Skeletal muscle satellite cell (primary cell): Measurements from ENCODE around the gene NOS1AP.
"Not testable (repeated sequence)": the region's sequence is repeated elsewhere in the genome, so short reads cannot be mapped to it uniquely, and the experiment has no call there.

Source experiments
- H3K27me3 ChIP-seq: 2 replicates; pipeline ENCODE4 v1.7.0; 2013; ENCODE audit warnings: low read length; ENCODE audit not compliant: control insufficient read depth, insufficient read depth
- H3K36me3 ChIP-seq: 2 replicates; pipeline ENCODE4 v1.7.0; 2013; ENCODE audit warnings: mild to moderate bottlenecking, control low read depth, low read length; ENCODE audit not compliant: insufficient read depth
- H3K4me1 ChIP-seq: 2 replicates; pipeline ENCODE4 v1.7.0; 2013; ENCODE audit warnings: low read length; ENCODE audit not compliant: control insufficient read depth, insufficient read depth
- H3K4me2 ChIP-seq: 2 replicates; pipeline ENCODE4 v1.7.0; 2013; ENCODE audit warnings: mild to moderate bottlenecking, low read length
- H3K4me3 ChIP-seq: 2 replicates; pipeline ENCODE4 v1.7.0; 2013; ENCODE audit warnings: low read length
- H3K9ac ChIP-seq: 2 replicates; pipeline ENCODE4 v1.7.0; 2013; ENCODE audit warnings: mild to moderate bottlenecking, low read depth, low read length, moderate library complexity
- H3K9me3 ChIP-seq: replicated peaks from 2 replicates; pipeline ENCODE4 v1.7.0; 2013; ENCODE audit warnings: mild to moderate bottlenecking, control low read depth, low read length

The NOS1AP gene

DNA sequence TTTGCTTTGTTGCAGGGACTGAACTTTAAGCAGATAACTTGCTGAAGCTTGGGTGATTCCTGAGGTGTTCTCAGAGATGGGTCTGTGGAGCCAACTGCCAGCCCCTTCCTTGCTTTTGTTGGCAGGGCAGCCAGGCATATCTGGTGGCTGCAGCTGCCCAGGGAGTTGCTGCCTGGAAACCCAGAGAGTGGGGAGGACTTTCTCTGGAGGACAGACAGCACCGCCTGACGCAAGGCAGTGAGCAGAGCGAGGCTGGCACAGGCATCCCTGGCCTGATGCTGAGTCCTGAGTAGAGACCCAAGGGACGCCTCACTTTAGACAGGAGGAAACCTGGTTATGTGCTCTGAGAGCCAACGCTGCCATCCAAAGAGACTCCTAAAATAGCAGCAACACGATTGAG is 36.1 kb upstream of the NOS1AP start:
- Histone ChIP-seq H3K4me3 (no peak overlapping the region), H3K36me3 (no peaks in the 10 kb centered on the region), H3K9ac (no peak overlapping the region), H3K4me2 (no peak overlapping the region), H3K27me3 (peaks cover 32% of the 10 kb centered on the region), H3K4me1 (peaks cover 4% of the 10 kb centered on the region), H3K9me3 (no peaks in the 10 kb centered on the region)

DNA sequence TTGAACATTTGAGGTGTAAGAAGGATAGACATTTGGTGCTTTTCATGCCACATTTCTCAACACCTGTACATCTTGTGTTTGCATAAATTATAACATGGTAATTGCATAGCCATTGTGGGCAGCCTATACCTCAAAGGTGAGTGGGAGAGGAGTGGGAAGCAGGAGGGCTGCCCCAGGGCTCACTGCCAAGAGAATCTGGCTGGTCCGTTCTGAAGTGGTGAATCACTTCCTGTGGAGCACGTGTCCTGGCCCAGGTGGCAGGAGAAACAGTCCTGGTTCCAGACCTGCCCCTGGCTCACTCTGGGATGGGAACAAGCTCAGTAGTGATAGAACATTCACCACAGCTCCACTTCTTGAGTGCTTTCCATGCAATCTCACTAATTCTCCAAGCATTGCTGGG is 34.2 kb upstream of the NOS1AP start:
- H3K36me3 ChIP-seq = no peaks in the 10 kb centered on the region
- H3K4me1 ChIP-seq = peaks cover 4% of the 10 kb centered on the region
- H3K9ac ChIP-seq = no peak overlapping the region
- no peak overlapping the region for H3K4me2 ChIP-seq
- H3K9me3 ChIP-seq = no peaks in the 10 kb centered on the region
- H3K4me3 ChIP-seq = no peak overlapping the region
- peaks cover 28% of the 10 kb centered on the region for H3K27me3 ChIP-seq

DNA sequence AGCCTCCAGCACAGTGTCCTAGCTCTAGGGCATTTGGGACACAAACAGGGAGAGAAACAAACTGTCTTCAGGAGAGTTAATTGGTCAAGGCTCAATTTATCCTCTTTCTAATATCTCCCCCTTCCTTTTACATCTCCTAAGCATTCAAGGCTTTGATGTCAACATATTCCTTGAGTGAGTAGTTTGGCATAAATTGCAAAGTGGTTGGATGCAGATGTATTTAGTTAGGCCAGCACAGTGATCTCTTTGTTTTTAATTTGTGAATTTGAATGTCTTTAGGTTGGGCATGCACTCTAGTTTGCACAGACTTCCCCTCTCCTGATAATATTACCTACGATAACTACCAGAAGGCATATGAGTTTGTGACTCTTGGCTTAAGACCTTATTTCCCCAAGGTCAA is 33.3 kb upstream of the NOS1AP start:
- peaks cover 4% of the 10 kb centered on the region for H3K4me1 ChIP-seq
- H3K27me3 ChIP-seq = peaks cover 21% of the 10 kb centered on the region
- no peaks in the 10 kb centered on the region for H3K36me3 ChIP-seq
- H3K4me2 ChIP-seq = no peak overlapping the region
- no peaks in the 10 kb centered on the region for H3K9me3 ChIP-seq
- H3K9ac ChIP-seq = no peak overlapping the region
- H3K4me3 ChIP-seq = no peak overlapping the region

DNA sequence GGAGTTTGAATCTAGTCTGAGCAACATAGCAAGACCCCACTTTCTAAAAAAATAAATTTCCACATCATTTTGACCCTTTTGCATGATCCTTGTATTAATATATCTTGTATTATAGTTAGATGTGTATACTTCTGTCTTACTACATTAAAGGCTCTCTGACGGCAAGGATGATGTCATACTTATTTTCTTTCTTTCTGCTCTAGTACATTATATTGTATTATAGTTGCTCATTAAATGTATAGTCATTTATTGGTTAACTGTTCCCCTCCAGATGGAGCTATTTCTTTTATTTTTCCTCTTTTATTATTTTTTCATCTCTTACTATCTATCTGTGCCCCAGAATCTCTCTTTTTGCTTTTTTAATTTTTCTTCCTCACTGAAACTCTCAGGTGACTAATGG is 30.9 kb upstream of the NOS1AP start:
- H3K4me2 ChIP-seq = no peak overlapping the region
- no peaks in the 10 kb centered on the region for H3K9me3 ChIP-seq
- peaks cover 16% of the 10 kb centered on the region for H3K27me3 ChIP-seq
- H3K9ac ChIP-seq = no peak overlapping the region
- peaks cover 4% of the 10 kb centered on the region for H3K4me1 ChIP-seq
- no peaks in the 10 kb centered on the region for H3K36me3 ChIP-seq
- no peak overlapping the region for H3K4me3 ChIP-seq

DNA sequence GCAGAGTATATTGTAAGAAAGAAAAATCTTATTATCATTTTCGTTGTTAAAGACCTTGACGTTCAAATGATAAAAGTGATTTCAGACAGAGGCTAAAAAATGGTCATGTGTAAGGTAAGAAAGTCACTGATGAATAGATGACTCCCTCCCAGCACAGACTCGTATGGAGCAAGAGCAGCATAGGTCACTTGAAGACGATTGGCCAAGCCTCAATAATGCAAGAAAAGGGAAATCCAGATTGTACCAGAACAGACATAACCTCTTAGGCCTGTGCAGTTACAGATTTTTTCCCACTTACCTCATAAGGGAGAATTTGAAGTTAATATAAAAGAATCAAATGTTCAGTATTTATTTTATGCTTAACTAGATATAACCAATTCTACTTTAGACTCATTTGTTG is 29.5 kb upstream of the NOS1AP start:
- Histone ChIP-seq H3K9me3 (no peaks in the 10 kb centered on the region), H3K9ac (no peak overlapping the region), H3K27me3 (peaks cover 12% of the 10 kb centered on the region), H3K4me1 (peaks cover 4% of the 10 kb centered on the region), H3K4me2 (no peak overlapping the region), H3K36me3 (no peaks in the 10 kb centered on the region), H3K4me3 (no peak overlapping the region)

DNA sequence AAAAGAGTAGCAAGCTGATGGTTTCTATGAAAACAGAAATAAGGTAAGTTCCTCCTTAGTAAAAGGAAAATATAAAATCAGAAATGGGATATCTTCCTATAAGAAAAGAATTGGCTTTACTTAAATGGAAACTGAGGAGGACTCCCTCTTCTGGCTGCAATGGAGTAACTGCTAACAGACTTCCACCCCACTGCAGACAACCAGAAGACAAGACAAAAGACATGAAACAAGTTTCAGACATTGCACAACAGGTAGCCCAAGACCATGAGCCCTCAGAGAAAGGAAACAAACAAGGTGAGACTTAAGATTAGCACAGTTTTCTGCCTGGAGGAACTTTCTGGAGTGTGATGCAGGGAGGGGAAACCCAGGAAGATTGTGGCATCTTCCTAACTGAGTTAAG is 28.8 kb upstream of the NOS1AP start:
- Histone ChIP-seq H3K9ac (no peak overlapping the region), H3K36me3 (no peaks in the 10 kb centered on the region), H3K4me2 (no peak overlapping the region), H3K27me3 (peaks cover 12% of the 10 kb centered on the region), H3K4me3 (no peak overlapping the region), H3K4me1 (no peaks in the 10 kb centered on the region), H3K9me3 (no peaks in the 10 kb centered on the region)

DNA sequence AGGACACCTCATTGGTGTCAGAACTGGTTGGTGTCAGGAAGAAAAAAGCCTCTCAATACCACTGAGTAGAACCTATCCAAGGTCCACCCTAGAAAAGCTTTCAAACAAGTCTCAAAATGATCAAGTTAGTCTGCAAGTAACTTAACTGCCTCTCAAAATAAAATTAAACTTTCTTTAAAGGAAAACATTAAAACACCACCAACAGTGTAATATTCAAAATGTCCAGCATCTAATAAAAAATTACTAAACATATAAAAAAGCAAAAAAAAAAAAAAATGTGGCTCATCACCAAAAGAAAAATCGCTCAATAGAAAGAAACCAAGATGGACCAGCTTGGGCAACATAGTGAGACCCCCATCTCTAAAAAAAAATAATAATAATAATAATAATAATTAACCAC is 27.1 kb upstream of the NOS1AP start:
- Histone ChIP-seq H3K36me3 (no peaks in the 10 kb centered on the region), H3K4me1 (no peaks in the 10 kb centered on the region), H3K9me3 (no peaks in the 10 kb centered on the region), H3K9ac (no peak overlapping the region), H3K4me2 (no peak overlapping the region), H3K4me3 (no peak overlapping the region), H3K27me3 (peaks cover 12% of the 10 kb centered on the region)

DNA sequence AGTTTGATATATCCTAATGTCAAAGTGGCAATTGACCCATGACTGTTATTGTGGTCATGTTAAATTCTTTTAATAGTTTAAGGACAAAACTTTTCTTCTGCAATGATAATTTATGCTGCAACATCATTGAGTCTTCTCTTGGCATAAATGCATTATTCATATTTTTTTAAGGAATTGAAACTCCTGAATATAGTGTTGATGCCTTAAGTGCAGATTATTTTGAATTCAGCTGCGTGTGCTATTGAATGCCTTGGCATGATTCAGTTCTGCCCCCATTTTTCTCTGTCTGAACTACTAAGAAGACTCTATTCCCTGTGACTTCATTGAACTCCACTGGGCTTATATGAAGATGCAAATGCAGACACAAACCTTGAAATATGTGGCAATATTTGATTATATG is 22.6 kb upstream of the NOS1AP start:
- Histone ChIP-seq H3K9me3 (no peaks in the 10 kb centered on the region), H3K9ac (no peak overlapping the region), H3K27me3 (peaks cover 11% of the 10 kb centered on the region), H3K4me3 (no peak overlapping the region), H3K36me3 (no peaks in the 10 kb centered on the region), H3K4me1 (no peaks in the 10 kb centered on the region), H3K4me2 (no peak overlapping the region)

DNA sequence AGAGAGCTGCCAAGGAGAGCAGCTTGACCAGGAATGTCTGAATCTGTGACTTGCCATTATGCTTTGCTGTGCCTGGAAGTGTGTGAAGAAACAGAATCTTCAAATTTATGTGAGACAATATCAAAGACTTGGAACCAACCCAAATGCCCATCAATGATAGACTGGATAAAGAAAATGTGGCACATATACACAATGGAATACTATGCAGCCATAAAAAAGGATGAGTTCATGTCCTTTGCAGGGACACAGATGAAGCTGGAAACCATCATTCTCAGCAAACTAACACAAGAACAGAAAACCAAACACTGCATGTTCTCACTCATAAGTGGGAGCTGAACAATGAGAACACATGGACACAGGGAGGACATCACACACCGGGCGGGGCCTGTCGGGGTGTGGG is 15.5 kb upstream of the NOS1AP start:
- not testable (repeated sequence) for H3K9me3 ChIP-seq, H3K9ac ChIP-seq, H3K36me3 ChIP-seq, H3K4me3 ChIP-seq, H3K4me1 ChIP-seq, H3K4me2 ChIP-seq, H3K27me3 ChIP-seq

DNA sequence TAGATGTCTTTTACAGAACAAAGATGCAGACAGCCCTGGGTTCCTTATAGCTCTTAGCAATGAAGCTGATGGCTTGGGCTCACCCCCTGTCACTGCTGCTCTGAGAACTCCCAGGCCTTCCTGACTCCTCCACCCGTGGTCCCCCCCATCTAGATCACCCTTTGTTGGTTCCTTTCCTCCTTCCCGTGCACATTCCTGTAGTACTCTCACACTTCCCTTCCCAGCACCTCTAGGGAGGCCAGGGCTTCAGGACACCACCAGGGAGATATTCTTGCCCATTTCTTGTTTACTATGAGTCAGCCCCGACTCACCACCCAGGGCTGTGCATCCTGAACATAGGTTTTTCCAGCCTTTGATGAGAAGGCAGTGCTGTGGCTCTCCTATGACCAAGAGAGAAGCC is 14.4 kb upstream of the NOS1AP start:
- Histone ChIP-seq H3K9ac (no peak overlapping the region), H3K4me3 (no peak overlapping the region), H3K9me3 (no peaks in the 10 kb centered on the region), H3K4me2 (no peak overlapping the region), H3K36me3 (no peaks in the 10 kb centered on the region), H3K4me1 (peaks cover 9% of the 10 kb centered on the region), H3K27me3 (peaks cover 4% of the 10 kb centered on the region)

DNA sequence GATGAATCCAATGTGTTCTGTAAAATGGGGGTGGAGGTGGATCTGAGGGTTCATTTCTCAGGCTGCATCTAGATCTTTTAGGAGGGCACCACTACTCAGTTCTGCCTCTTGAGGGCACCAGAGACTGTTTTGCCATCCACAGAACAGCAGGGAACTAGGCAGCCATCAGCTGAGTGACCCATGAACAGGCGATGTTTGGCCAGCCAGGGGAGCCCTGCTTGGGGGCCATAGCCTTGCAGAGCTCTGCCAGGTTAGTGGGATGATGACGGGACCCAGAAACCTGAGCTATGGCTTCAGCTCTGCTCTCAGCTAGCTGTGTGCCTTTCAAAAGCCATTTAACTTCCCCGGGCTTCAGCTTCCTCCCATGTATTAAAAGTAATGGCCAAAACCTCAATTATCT is 13.4 kb upstream of the NOS1AP start:
- no peak overlapping the region for H3K9ac ChIP-seq
- peaks cover 11% of the 10 kb centered on the region for H3K27me3 ChIP-seq
- H3K4me1 ChIP-seq = peaks cover 9% of the 10 kb centered on the region
- H3K36me3 ChIP-seq = no peaks in the 10 kb centered on the region
- H3K4me3 ChIP-seq = no peak overlapping the region
- no peak overlapping the region for H3K4me2 ChIP-seq
- H3K9me3 ChIP-seq = no peaks in the 10 kb centered on the region

DNA sequence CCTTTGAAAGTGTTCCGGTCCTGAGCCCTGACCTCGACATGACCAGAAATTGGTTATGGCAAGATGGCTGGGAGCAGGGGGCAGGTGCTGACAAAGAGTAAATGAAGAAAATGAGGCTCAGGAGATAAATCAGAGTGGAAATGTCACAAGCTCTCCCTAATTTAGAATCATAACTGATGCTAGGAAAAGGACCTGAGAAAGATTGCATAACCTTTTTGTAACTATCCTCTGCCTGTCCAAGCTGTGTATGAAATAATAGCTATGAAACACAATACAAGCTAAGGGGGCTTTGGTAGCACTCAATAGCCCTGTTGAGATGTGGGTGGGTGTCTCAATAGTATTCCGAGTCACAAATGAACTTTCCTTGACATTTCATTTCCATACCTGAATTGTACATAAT is 12.9 kb upstream of the NOS1AP start:
- no peak overlapping the region for H3K4me2 ChIP-seq
- no peaks in the 10 kb centered on the region for H3K9me3 ChIP-seq
- H3K27me3 ChIP-seq = peaks cover 11% of the 10 kb centered on the region
- peaks cover 9% of the 10 kb centered on the region for H3K4me1 ChIP-seq
- no peak overlapping the region for H3K9ac ChIP-seq
- H3K4me3 ChIP-seq = no peak overlapping the region
- no peaks in the 10 kb centered on the region for H3K36me3 ChIP-seq

DNA sequence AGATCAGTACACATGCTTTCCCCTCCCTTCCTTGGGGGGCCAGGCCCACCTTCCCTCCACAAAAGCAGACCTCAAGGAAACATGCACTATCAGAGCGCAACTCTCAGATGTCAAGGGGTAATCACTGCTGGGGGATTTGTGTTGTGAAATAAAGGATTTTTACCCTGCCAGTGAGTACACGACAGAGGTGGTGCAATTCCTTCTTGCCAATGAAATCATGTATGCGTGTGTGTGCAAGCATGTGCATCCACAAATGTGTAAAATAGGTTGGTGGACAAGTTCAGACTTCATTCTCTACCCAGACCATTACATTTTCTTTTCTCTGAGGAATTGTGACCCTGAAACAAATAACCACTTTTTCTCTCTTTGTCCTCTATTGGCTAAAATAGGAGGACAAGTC is 9.8 kb upstream of the NOS1AP start:
- Histone ChIP-seq H3K27me3 (peaks cover 23% of the 10 kb centered on the region), H3K4me3 (no peak overlapping the region), H3K9ac (no peak overlapping the region)

More for the DNA sequence above, 9.8 kb upstream of the NOS1AP start:
- Histone ChIP-seq H3K4me2 (no peak overlapping the region), H3K4me1 (peaks cover 8% of the 10 kb centered on the region), H3K9me3 (no peaks in the 10 kb centered on the region), H3K36me3 (no peaks in the 10 kb centered on the region)
